H54 (cell line): ENCODE measurements around the gene NLRP6.
"Not testable (repeated sequence)": the region's sequence is repeated elsewhere in the genome, so short reads cannot be mapped to it uniquely, and the experiment has no call there.

Experiments
- DNase-seq: peaks from one replicate; pipeline ENCODE4 v3.0.0; 2011; ENCODE audit warnings: low spot score, mixed read lengths; ENCODE audit not compliant: insufficient read length
- FAIRE-seq: peaks from 3 replicates; lab custom pipeline; 2011; peaks lifted over from hg19 to GRCh38; lab: Jason Lieb, UNC
- POLR2A ChIP-seq: IDR thresholded peaks from 2 replicates; pipeline ENCODE4 v1.6.1; 2011; ENCODE audit warnings: low read depth, mild to moderate bottlenecking, low read length

The NLRP6 gene

GRCh38 chr11:332651-333480, 54.7 kb downstream of the NLRP6 start:
- FAIRE-seq (no peak), DNase-seq (no peak)
- TF ChIP-seq POLR2A, result no peak

GRCh38 chr11:333616-334263, 55.5 kb downstream of the NLRP6 start:
- not testable (repeated sequence) for DNase-seq, FAIRE-seq

- DNase-seq, result no peak
- TF ChIP-seq POLR2A, result no peak
- FAIRE-seq, result no peak
Observed at GRCh38 chr11:334264-334994, 56.2 kb downstream of the NLRP6 start.
